AG04449 (cell line): Measurements from ENCODE around the gene CKS1B.

Experiments
- CTCF ChIA-PET: fragments of 350-600 bp; formaldehyde crosslinking; extraction: SDS; loops from one replicate; lab custom pipeline; 2021; ENCODE audit warnings: antibody characterized with exemption; lab: Yijun Ruan, JAX
- POLR2A ChIA-PET: fragments of 400-600, 350-600 bp; formaldehyde crosslinking; extraction: SDS; loops from one replicate; lab custom pipeline; 2020; ENCODE audit warnings: antibody characterized with exemption, inconsistent platforms; lab: Yijun Ruan, JAX
- DNase-seq: peaks from one replicate; pipeline ENCODE4 v3.0.0-alpha.2; 2010; ENCODE audit warnings: low read depth, low spot score
- H3K4me3 ChIP-seq: 2 replicates; pipeline ENCODE4 v1.5.1; 2011; ENCODE audit warnings: low read depth, mild to moderate bottlenecking, control low read depth, low read length
- CTCF ChIP-seq: IDR thresholded peaks from one replicate; pipeline ENCODE4 v1.5.1; 2011; ENCODE audit warnings: mild to moderate bottlenecking, moderate library complexity, low read length, control low read depth, inconsistent platforms; ENCODE audit not compliant: insufficient read depth; ENCODE audit errors: missing control alignments

Gene CKS1B

GRCh38 chr1:154961207-154962155 is 13.0 kb upstream of the CKS1B start, which contains the start of gene PYGO2:
Gene PYGO2, minus strand, starts transcription at chr1:154961782. Its CDS starts 206 bp downstream, at chr1:154961576.
- TF ChIP-seq CTCF = peak; percentile 38
- no peak for DNase-seq
- CTCF ChIA-PET = interaction anchor here (0.6 to 5.0 kb wide), 22 partner anchors 9 to 402 kb away, joined by 3 to 62 read pairs (median 3); partner anchors contain the start of genes CKS1B, LENEP, SHC1 and ZBTB7B
- H3K4me3 ChIP-seq = peak within 1 kb of the TSS; percentile 74
- POLR2A ChIA-PET = interaction anchor here (0.9 to 3.9 kb wide), 8 partner anchors 10 to 403 kb away, joined by 3 to 74 read pairs (median 4); partner anchors contain the start of gene SHC1

- no peak for TF ChIP-seq CTCF
- peak overlapping the region; percentile 74 for H3K4me3 ChIP-seq
- ChIA-PET CTCF (interaction anchor here (0.7 to 5.0 kb wide), 12 partner anchors 9 to 167 kb away, joined by 3 to 62 read pairs (median 5); partner anchors contain the start of genes CKS1B, LENEP and SHC1), POLR2A (interaction anchor here (1.1 to 3.9 kb wide), 6 partner anchors 10 to 123 kb away, joined by 3 to 74 read pairs (median 4); partner anchors contain the start of gene SHC1)
- DNase-seq = no peak
Observed at GRCh38 chr1:154962156-154962749, 12.2 kb upstream of the CKS1B start.

- no peak for DNase-seq
- no peak overlapping the region; the same call in 1 of the 2 replicates for H3K4me3 ChIP-seq
- ChIA-PET POLR2A (interaction anchor here (1.4 to 3.9 kb wide), 2 partner anchors 9 to 37 kb away, joined by 4 to 74 read pairs; partner anchors contain the start of gene SHC1), CTCF (interaction anchor here (1.5 to 5.0 kb wide), 4 partner anchors 9 to 34 kb away, joined by 6 to 62 read pairs (median 28); partner anchors contain the start of genes CKS1B, LENEP and SHC1)
- TF ChIP-seq CTCF = no peak
Observed at GRCh38 chr1:154962795-154963330, 11.6 kb upstream of the CKS1B start.

GRCh38 chr1:154963643-154964042 is 10.8 kb upstream of the CKS1B start:
- TF ChIP-seq CTCF = no peak
- no peak for DNase-seq
- H3K4me3 ChIP-seq = no peak overlapping the region
- ChIA-PET CTCF (interaction anchor here (1.2 kb wide), 1 partner anchor 20 kb away, joined by 3 read pairs; no protein-coding TSS in a partner anchor), POLR2A (interaction anchor here (1.5 to 3.9 kb wide), 2 partner anchors 8 to 9 kb away, joined by 4 to 74 read pairs; partner anchors contain the start of gene SHC1)

- no peak for DNase-seq
- no peak for TF ChIP-seq CTCF
- ChIA-PET CTCF (interaction anchor here (0.7 to 2.8 kb wide), 6 partner anchors 8 to 52 kb away, joined by 3 to 16 read pairs (median 4); partner anchors contain the start of gene PBXIP1), POLR2A (interaction anchor here (0.6 to 1.5 kb wide), 3 partner anchors 8 to 53 kb away, joined by 3 to 4 read pairs (median 3); no protein-coding TSS in a partner anchor)
- no peak overlapping the region for H3K4me3 ChIP-seq
Observed at GRCh38 chr1:154964359-154964758, 10.1 kb upstream of the CKS1B start.
